ENCODE measurements around the gene RPAP2.
A peak's percentile ranks its signal among the peaks of the same experiment; 100 is the strongest.
"Not testable (repeated sequence)": the region's sequence is repeated elsewhere in the genome, so short reads cannot be mapped to it uniquely, and the experiment has no call there.

RPAP2 gene

GRCh38 chr1:92298573-92299476, at the start of gene RPAP2, which contains the start of gene GLMN:
TSS of gene RPAP2 (plus strand) at chr1:92299059. CDS start at chr1:92299074, 15 bp downstream.
TSS of gene GLMN (minus strand) at chr1:92298987. CDS start at chr1:92297999, 988 bp downstream.
- DNase-seq (ENCODE audit: low read depth in 3 of 3, low spot score in 1 of 3): peak; percentile 19 to 60 (median 44)

GRCh38 chr1:92254714-92255113, 44.1 kb upstream of the RPAP2 start:
- not testable (repeated sequence) for DNase-seq (ENCODE audit: low read depth in 3 of 3, low spot score in 1 of 3)

- no peak for DNase-seq (ENCODE audit: low read depth in 3 of 3, low spot score in 1 of 3)
Observed at GRCh38 chr1:92259350-92259749, 39.5 kb upstream of the RPAP2 start.

- DNase-seq (ENCODE audit: low read depth in 3 of 3, low spot score in 1 of 3): no peak
Observed at GRCh38 chr1:92262516-92262915, 36.3 kb upstream of the RPAP2 start.

- no peak for DNase-seq (ENCODE audit: low read depth in 3 of 3, low spot score in 1 of 3)
Observed at GRCh38 chr1:92273039-92273438, 25.8 kb upstream of the RPAP2 start.

GRCh38 chr1:92274939-92275338, 23.9 kb upstream of the RPAP2 start:
- no peak for DNase-seq (ENCODE audit: low read depth in 3 of 3, low spot score in 1 of 3)

- no peak for DNase-seq (ENCODE audit: low read depth in 3 of 3, low spot score in 1 of 3)
Observed at GRCh38 chr1:92276082-92276481, 22.8 kb upstream of the RPAP2 start.

GRCh38 chr1:92277105-92277723, 21.6 kb upstream of the RPAP2 start:
- no peak for DNase-seq (ENCODE audit: low read depth in 3 of 3, low spot score in 1 of 3)

GRCh38 chr1:92279781-92280180, 19.1 kb upstream of the RPAP2 start:
- DNase-seq (ENCODE audit: low read depth in 3 of 3, low spot score in 1 of 3): not testable (repeated sequence)

GRCh38 chr1:92281411-92281810, 17.4 kb upstream of the RPAP2 start:
- DNase-seq (ENCODE audit: low read depth in 3 of 3, low spot score in 1 of 3): not testable (repeated sequence)

GRCh38 chr1:92291372-92291999, 7.4 kb upstream of the RPAP2 start:
- no peak for DNase-seq (ENCODE audit: low read depth in 3 of 3, low spot score in 1 of 3)

GRCh38 chr1:92298213-92298572, 666 bp upstream of the RPAP2 start:
- DNase-seq (ENCODE audit: low read depth in 3 of 3, low spot score in 1 of 3): no peak

GRCh38 chr1:92299477-92300150, 755 bp downstream of the RPAP2 start:
- no peak for DNase-seq (ENCODE audit: low read depth in 3 of 3, low spot score in 1 of 3)

GRCh38 chr1:92301021-92301420, 2.2 kb downstream of the RPAP2 start:
- no peak for DNase-seq (ENCODE audit: low read depth in 3 of 3, low spot score in 1 of 3)

- no peak for DNase-seq (ENCODE audit: low read depth in 3 of 3, low spot score in 1 of 3)
Observed at GRCh38 chr1:92306020-92306419, 7.2 kb downstream of the RPAP2 start.

- DNase-seq (ENCODE audit: low read depth in 3 of 3, low spot score in 1 of 3): no peak
Observed at GRCh38 chr1:92307980-92308379, 9.1 kb downstream of the RPAP2 start.

- DNase-seq (ENCODE audit: low read depth in 3 of 3, low spot score in 1 of 3): no peak
Observed at GRCh38 chr1:92310185-92310597, 11.3 kb downstream of the RPAP2 start.

- DNase-seq (ENCODE audit: low read depth in 3 of 3, low spot score in 1 of 3): no peak
Observed at GRCh38 chr1:92314024-92314423, 15.2 kb downstream of the RPAP2 start.

- peak in 1 of 3 donors; percentile 9 for DNase-seq (ENCODE audit: low read depth in 3 of 3, low spot score in 1 of 3)
Observed at GRCh38 chr1:92315766-92316599, 17.1 kb downstream of the RPAP2 start.

GRCh38 chr1:92317836-92318493, 19.1 kb downstream of the RPAP2 start:
- no peak for DNase-seq (ENCODE audit: low read depth in 3 of 3, low spot score in 1 of 3)

All from stimulated activated CD4-positive, alpha-beta T cell treated with anti-CD3 and anti-CD28 coated beads, TNF-alpha, amount 100 ng/mL, for 1 hour (primary cell).